Measurements from ENCODE around the gene SLC35F4.

SLC35F4 gene

DNA sequence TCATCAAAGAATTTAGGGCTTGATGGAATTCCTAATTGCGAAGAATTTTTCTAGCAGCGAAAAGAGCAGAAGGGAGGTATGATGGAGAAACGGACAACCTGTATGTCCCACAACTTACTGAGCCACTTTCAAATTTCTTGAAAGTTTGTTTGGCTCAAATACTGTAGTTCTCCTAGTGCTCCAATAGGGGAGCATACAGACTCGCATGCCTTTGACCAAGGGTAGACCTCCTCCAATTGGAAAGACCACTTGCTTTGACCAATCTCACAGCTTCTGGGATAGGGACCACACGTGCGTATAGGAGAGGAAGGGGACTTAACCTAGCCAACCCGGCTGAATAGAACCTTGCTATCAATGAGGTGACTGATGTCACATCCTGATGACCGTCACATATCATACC is 28.6 kb downstream of the SLC35F4 start:
- Histone ChIP-seq H3K4me3 (ENCODE audit: low read length, poor library complexity, severe bottlenecking) (no peak overlapping the region), H3K9me2 (replicated peaks; ENCODE audit: low read depth, low read length) (no peaks in the 10 kb centered on the region), H3K27me3 (ENCODE audit: insufficient read depth, low read length, poor library complexity, severe bottlenecking) (no peaks in the 10 kb centered on the region), H3K9ac (ENCODE audit: low read depth, low read length, poor library complexity, severe bottlenecking) (no peak overlapping the region), H3F3A (ENCODE audit: low read depth) (no peaks in the 10 kb centered on the region), H3K79me2 (ENCODE audit: insufficient read depth, low read length) (no peaks in the 10 kb centered on the region), H3K36me3 (ENCODE audit: insufficient read depth, low read length) (no peaks in the 10 kb centered on the region), H3K9me3 (ENCODE audit: insufficient read depth, low read depth, low read length) (no peaks in the 10 kb centered on the region), H3K4me2 (ENCODE audit: low read depth, low read length, poor library complexity, severe bottlenecking) (no peak overlapping the region), H2AFZ (ENCODE audit: low read length) (no peak overlapping the region), H3K4me1 (ENCODE audit: insufficient read depth, low read length, poor library complexity, severe bottlenecking) (no peaks in the 10 kb centered on the region), H4K20me1 (ENCODE audit: insufficient read depth, low read length, poor library complexity, severe bottlenecking) (no peaks in the 10 kb centered on the region)
- no peak for TF ChIP-seq CTCF (conservative IDR thresholded peaks at IDR 0.05; ENCODE audit: low read length)
- no peak for TF ChIP-seq EZH2phosphoT487 (IDR thresholded peaks at IDR 0.05; ENCODE audit: borderline replicate concordance)

- no peaks in the 10 kb centered on the region for H3K9me3 ChIP-seq (ENCODE audit: insufficient read depth, low read depth, low read length)
- H3K4me2 ChIP-seq (ENCODE audit: low read depth, low read length, poor library complexity, severe bottlenecking) = no peak overlapping the region
- H3K4me3 ChIP-seq (ENCODE audit: low read length, poor library complexity, severe bottlenecking) = no peak overlapping the region
- H3K36me3 ChIP-seq (ENCODE audit: insufficient read depth, low read length) = no peaks in the 10 kb centered on the region
- H3K9me2 ChIP-seq (replicated peaks; ENCODE audit: low read depth, low read length) = no peaks in the 10 kb centered on the region
- no peaks in the 10 kb centered on the region for H3K27me3 ChIP-seq (ENCODE audit: insufficient read depth, low read length, poor library complexity, severe bottlenecking)
- no peaks in the 10 kb centered on the region for H3F3A ChIP-seq (ENCODE audit: low read depth)
- no peaks in the 10 kb centered on the region for H3K79me2 ChIP-seq (ENCODE audit: insufficient read depth, low read length)
- H4K20me1 ChIP-seq (ENCODE audit: insufficient read depth, low read length, poor library complexity, severe bottlenecking) = no peaks in the 10 kb centered on the region
- no peak overlapping the region for H2AFZ ChIP-seq (ENCODE audit: low read length)
- no peak overlapping the region for H3K9ac ChIP-seq (ENCODE audit: low read depth, low read length, poor library complexity, severe bottlenecking)
- TF ChIP-seq CTCF (conservative IDR thresholded peaks at IDR 0.05; ENCODE audit: low read length) = no peak
- TF ChIP-seq EZH2phosphoT487 (IDR thresholded peaks at IDR 0.05; ENCODE audit: borderline replicate concordance) = no peak
- H3K4me1 ChIP-seq (ENCODE audit: insufficient read depth, low read length, poor library complexity, severe bottlenecking) = no peaks in the 10 kb centered on the region
Observed at GRCh38 chr14:57835766-57836165, 30.1 kb downstream of the SLC35F4 start.

GRCh38 chr14:57834961-57835360 is 30.9 kb downstream of the SLC35F4 start:
- no peak overlapping the region for H3K9ac ChIP-seq (ENCODE audit: low read depth, low read length, poor library complexity, severe bottlenecking)
- H3K27me3 ChIP-seq (ENCODE audit: insufficient read depth, low read length, poor library complexity, severe bottlenecking) = no peaks in the 10 kb centered on the region
- no peak overlapping the region for H3K4me3 ChIP-seq (ENCODE audit: low read length, poor library complexity, severe bottlenecking)
- no peak overlapping the region for H3K4me2 ChIP-seq (ENCODE audit: low read depth, low read length, poor library complexity, severe bottlenecking)
- H4K20me1 ChIP-seq (ENCODE audit: insufficient read depth, low read length, poor library complexity, severe bottlenecking) = no peaks in the 10 kb centered on the region
- H3K36me3 ChIP-seq (ENCODE audit: insufficient read depth, low read length) = no peaks in the 10 kb centered on the region
- H3F3A ChIP-seq (ENCODE audit: low read depth) = no peaks in the 10 kb centered on the region
- no peaks in the 10 kb centered on the region for H3K4me1 ChIP-seq (ENCODE audit: insufficient read depth, low read length, poor library complexity, severe bottlenecking)
- no peaks in the 10 kb centered on the region for H3K79me2 ChIP-seq (ENCODE audit: insufficient read depth, low read length)
- no peak for TF ChIP-seq CTCF (conservative IDR thresholded peaks at IDR 0.05; ENCODE audit: low read length)
- no peak for TF ChIP-seq EZH2phosphoT487 (IDR thresholded peaks at IDR 0.05; ENCODE audit: borderline replicate concordance)
- no peaks in the 10 kb centered on the region for H3K9me3 ChIP-seq (ENCODE audit: insufficient read depth, low read depth, low read length)
- no peak overlapping the region for H2AFZ ChIP-seq (ENCODE audit: low read length)
- no peaks in the 10 kb centered on the region for H3K9me2 ChIP-seq (replicated peaks; ENCODE audit: low read depth, low read length)
